Lung (tissue), 12 donors: ENCODE results near the gene CDK5R1. TPM values are rescaled to one million over a fixed set of nuclear protein-coding genes. Genes with fewer than 3 reads are reported as not detected.

ENCODE experiments used
- ATAC-seq: fragments of 200-7000 bp; cut with Tn5 transposase; one replicate; pipeline ENCODE4 v1.9.1; 2020; ENCODE audit warnings: moderate number of reproducible peaks; ENCODE audit not compliant: insufficient read depth, low FRiP score
- DNase-seq, 3 donors: peaks; one replicate each; pipeline ENCODE4 v3.0.0-alpha.2; 2013 to 2017
- H3K27ac ChIP-seq, 2 donors: one replicate each; pipeline ENCODE4 v1.5.1; 2013; ENCODE audit warnings: mild to moderate bottlenecking in 2 of 2, moderate library complexity in 2 of 2, control low read depth in 1 of 2, inconsistent platforms in 1 of 2, low read depth in 1 of 2, low read length in 1 of 2
- H3K27me3 ChIP-seq, 3 donors: one replicate each; pipeline ENCODE4 v1.5.1; 2013; ENCODE audit warnings: low read length in 2 of 3; ENCODE audit not compliant: control insufficient read depth in 3 of 3, insufficient read depth in 3 of 3
- H3K36me3 ChIP-seq, 4 donors: one replicate each; pipeline ENCODE4 v1.5.1; 2013; ENCODE audit warnings: low read length in 4 of 4, mild to moderate bottlenecking in 1 of 4, moderate library complexity in 1 of 4; ENCODE audit not compliant: control insufficient read depth in 4 of 4, insufficient read depth in 4 of 4
- H3K4me1 ChIP-seq, 5 donors: one replicate each; pipeline ENCODE4 v1.5.1; 2013; ENCODE audit warnings: low read length in 5 of 5, mild to moderate bottlenecking in 2 of 5, moderate library complexity in 1 of 5; ENCODE audit not compliant: control insufficient read depth in 5 of 5, insufficient read depth in 5 of 5
- H3K4me3 ChIP-seq: one replicate; pipeline ENCODE4 v1.5.1; 2013; ENCODE audit warnings: mild to moderate bottlenecking, control low read depth, moderate library complexity
- H3K9ac ChIP-seq, 2 donors: one replicate each; pipeline ENCODE4 v1.5.1; 2013; ENCODE audit warnings: low read length in 2 of 2, control low read depth in 1 of 2; ENCODE audit not compliant: insufficient read depth in 1 of 2
- H3K9me3 ChIP-seq, 4 donors: one replicate each; pipeline ENCODE4 v1.5.1; 2013; ENCODE audit warnings: low read length in 3 of 4, mild to moderate bottlenecking in 1 of 4, moderate library complexity in 1 of 4; ENCODE audit not compliant: control insufficient read depth in 4 of 4, insufficient read depth in 3 of 4
- CTCF ChIP-seq: IDR thresholded peaks from 2 replicates; pipeline ENCODE4 v1.5.1; 2012; ENCODE audit warnings: mild to moderate bottlenecking; ENCODE audit errors: control extremely low read depth, extremely low read depth
- WGBS, 2 donors: extraction: QIAGEN DNeasy Blood & Tissue Kit; methylation state at CpG; one replicate each; pipeline ENCODE4 v1.1.7; 2013; 5-methylcytosine and 5-hydroxymethylcytosine counted together
- polyA plus RNA-seq, 2 donors: library from polyadenylated mRNA; stranded (reverse); fragments of 200-250 nt; gene quantifications; one replicate each; pipeline ENCODE4 v1.2.1, GENCODE V29; 2013
- total RNA-seq, 2 donors: library from RNA; depleted of rRNA in 1 of 2; stranded (reverse); fragments of >200 nt in 1 of 2; gene quantifications; one replicate each; pipeline ENCODE4 v1.2.1, GENCODE V29; 2014 to 2021
- donor health status: control.
- donor health status: control.
- donor health status: Bipolar disorder and iron deficiency.
- donor health status: healthy.
- donor health status: DM: yes; HTN: yes; CAD: no.

Gene CDK5R1
- total and polyA plus RNA-seq, 4 donors, result 0.41 to 2.2 (median 1.4) TPM

GRCh38 chr17:32518646-32519227 lies 31.9 kb downstream of the CDK5R1 start:
- Histone ChIP-seq H3K27ac (peak overlapping the region in 1 of 2 donors; percentile 39), H3K4me3 (peak overlapping the region; percentile 38), H3K9ac (no peak overlapping the region), H3K4me1 (peaks cover 0 to 14% (median 5%) of the 10 kb centered on the region in 5 donors), H3K36me3 (no peaks in the 10 kb centered on the region), H3K27me3 (no peaks in the 10 kb centered on the region), H3K9me3 (no peaks in the 10 kb centered on the region)
- WGBS, 2 donors, result 23 to 40% methylated on average over 29 to 31 of the region's 31 CpGs
- DNase-seq (no peak), ATAC-seq (no peak)
- TF ChIP-seq CTCF, result no peak

- DNase-seq (peak; percentile 66 to 75 (median 74)), ATAC-seq (peak; percentile 50)
- Histone ChIP-seq H3K27me3 (no peaks in the 10 kb centered on the region), H3K36me3 (no peaks in the 10 kb centered on the region), H3K4me3 (peak overlapping the region; percentile 38), H3K4me1 (peaks cover 0 to 14% (median 5%) of the 10 kb centered on the region in 5 donors), H3K9me3 (no peaks in the 10 kb centered on the region), H3K9ac (no peak overlapping the region), H3K27ac (peak overlapping the region in 1 of 2 donors; percentile 39)
- 1 to 2% methylated on average over 36 to 61 of the region's 61 CpGs for WGBS, 2 donors
- no peak for TF ChIP-seq CTCF
These were observed 32.7 kb downstream of the CDK5R1 start for GRCh38 chr17:32519228-32520103.

GRCh38 chr17:32520104-32520701 lies 33.4 kb downstream of the CDK5R1 start:
- no peak for ATAC-seq
- Histone ChIP-seq H3K36me3 (no peaks in the 10 kb centered on the region), H3K9me3 (no peaks in the 10 kb centered on the region), H3K4me3 (no peak overlapping the region), H3K9ac (no peak overlapping the region), H3K27ac (no peak overlapping the region), H3K4me1 (peaks cover 0 to 14% (median 5%) of the 10 kb centered on the region in 5 donors), H3K27me3 (no peaks in the 10 kb centered on the region)
- no peak for TF ChIP-seq CTCF
- 34 to 40% methylated on average over 17 of the region's 17 CpGs for WGBS, 2 donors
- peak; percentile 49 to 78 (median 69) for DNase-seq
